ENCODE data around the gene PDLIM3. TPM values are rescaled to one million over a fixed set of nuclear protein-coding genes. Genes with fewer than 3 reads are reported as not detected.

The PDLIM3 gene
- total RNA-seq, 1 donor: 15.1 TPM

DNA sequence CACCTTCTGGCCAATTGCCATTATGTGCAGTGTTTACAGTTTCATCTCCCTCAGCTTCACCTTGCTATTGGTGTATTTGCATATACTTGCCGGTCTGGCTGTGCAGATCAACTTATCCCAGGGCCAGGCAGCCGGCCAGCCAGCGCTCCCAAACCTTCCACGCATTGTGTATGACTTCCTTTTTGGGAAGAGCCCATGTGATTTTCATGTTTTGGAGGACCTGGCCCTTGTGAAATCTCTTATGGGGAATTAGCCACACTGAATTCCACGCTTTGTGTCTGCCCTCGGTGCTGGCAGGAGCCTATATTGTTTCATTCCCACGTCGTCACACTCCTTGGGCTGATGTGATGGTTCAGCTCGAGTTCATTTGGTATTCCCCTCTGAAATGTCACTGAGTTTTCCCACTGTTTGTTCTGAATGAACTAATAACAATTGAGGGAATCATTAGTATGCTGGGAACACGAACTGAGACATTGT, 6.0 kb upstream of the PDLIM3 start:
- TF ChIP-seq, protein P1, sequence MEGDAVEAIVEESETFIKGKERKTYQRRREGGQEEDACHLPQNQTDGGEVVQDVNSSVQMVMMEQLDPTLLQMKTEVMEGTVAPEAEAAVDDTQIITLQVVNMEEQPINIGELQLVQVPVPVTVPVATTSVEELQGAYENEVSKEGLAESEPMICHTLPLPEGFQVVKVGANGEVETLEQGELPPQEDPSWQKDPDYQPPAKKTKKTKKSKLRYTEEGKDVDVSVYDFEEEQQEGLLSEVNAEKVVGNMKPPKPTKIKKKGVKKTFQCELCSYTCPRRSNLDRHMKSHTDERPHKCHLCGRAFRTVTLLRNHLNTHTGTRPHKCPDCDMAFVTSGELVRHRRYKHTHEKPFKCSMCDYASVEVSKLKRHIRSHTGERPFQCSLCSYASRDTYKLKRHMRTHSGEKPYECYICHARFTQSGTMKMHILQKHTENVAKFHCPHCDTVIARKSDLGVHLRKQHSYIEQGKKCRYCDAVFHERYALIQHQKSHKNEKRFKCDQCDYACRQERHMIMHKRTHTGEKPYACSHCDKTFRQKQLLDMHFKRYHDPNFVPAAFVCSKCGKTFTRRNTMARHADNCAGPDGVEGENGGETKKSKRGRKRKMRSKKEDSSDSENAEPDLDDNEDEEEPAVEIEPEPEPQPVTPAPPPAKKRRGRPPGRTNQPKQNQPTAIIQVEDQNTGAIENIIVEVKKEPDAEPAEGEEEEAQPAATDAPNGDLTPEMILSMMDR (IDR thresholded peaks at IDR 0.05; ENCODE audit: insufficient read depth, low read depth, low read length): no peak
- no peak overlapping the region for H3K4me3 ChIP-seq (ENCODE audit: low read depth, low read length)
- DNase-seq (ENCODE audit: low read depth): no peak

DNA sequence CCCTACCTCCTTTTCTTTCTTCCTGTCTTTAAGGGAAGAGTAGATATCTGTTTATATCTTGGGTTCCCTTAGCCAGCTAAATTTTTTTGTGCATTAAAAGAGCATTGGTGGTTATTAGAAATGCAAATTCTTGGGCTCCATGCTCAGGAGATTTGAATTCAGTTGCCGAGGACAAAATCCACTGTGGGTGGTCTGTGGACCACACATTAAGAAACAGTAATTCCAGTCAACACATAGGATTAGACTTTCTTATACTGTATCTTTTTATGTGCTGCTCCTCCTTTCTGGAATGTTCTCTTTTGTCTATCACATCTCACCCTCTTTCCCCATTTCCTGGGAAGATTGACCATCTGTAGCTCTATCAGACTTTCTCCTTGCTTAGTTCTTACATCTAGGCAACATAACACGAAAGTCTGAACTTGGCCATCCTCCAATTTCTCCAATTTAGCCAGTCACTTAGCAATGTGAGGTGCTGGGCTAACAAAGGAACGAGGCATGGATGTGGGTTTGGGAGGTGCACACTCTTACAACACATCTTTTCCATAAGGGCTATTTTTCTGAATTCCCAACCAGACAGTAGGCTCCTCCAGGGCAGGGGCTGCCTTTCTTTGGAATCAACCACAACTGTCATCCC, 5.3 kb upstream of the PDLIM3 start:
- no peak overlapping the region for H3K4me3 ChIP-seq (ENCODE audit: low read depth, low read length)
- TF ChIP-seq, protein P1 (IDR thresholded peaks at IDR 0.05; ENCODE audit: insufficient read depth, low read depth, low read length): no peak
- no peak for DNase-seq (ENCODE audit: low read depth)

DNA sequence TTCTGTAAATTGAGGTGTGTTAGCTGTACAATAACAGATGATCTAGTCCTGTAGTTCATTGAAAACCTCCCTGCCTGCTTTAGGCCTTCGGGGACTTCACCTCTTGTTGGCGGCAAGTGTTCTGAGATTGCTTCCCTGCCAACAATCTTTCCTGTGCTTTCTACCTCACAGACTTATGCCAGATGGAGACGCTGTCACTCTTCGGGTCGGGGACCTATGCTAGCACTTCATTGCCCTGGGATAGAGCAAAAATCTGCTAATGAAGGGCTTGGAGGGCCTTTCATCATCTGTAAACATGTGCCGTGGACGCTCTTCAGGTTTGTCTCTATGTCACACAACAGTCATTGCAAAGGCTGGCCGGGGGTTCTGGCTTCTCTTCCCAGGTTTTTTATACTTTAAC, 4.7 kb upstream of the PDLIM3 start:
- DNase-seq (ENCODE audit: low read depth): no peak
- TF ChIP-seq, protein P1 (IDR thresholded peaks at IDR 0.05; ENCODE audit: insufficient read depth, low read depth, low read length): no peak
- no peak overlapping the region for H3K4me3 ChIP-seq (ENCODE audit: low read depth, low read length)

DNA sequence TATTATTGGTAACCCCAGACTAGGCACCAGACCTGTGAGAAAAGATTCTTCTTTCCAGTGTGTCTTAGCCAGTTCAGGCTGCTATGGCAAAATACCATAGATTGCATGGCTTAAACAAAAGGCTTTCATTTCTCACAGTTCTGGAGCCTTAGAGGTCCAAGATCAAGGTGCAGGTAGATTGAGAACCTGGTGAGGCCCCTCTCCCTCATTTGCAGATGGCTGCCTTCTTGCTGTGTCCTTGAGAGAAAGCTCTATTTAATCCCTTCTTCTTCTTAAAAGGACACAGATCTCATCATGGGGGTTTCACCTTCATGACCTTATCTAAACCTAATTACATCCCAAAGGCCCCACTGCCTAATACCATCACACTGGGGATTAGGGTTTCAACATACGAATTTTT, 3.5 kb upstream of the PDLIM3 start:
- DNase-seq (ENCODE audit: low read depth): no peak

DNA sequence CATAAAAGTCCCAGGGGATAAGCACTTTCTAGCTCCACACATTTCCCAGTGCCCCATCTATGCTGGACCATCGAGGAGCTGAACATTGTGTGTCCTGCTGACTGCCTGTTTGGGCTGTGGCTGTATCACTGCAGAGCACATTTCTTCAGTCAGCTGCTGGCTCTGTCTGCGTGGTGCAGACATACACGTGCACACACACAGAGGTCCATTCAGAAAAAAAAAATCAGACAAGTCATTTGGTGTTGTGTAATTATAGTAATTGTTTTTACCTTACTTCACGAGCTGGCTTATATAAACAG, 1.1 kb upstream of the PDLIM3 start:
- peak overlapping the region; percentile 77 for H3K4me3 ChIP-seq (ENCODE audit: low read depth, low read length)

More for the DNA sequence above, 3.5 kb upstream of the PDLIM3 start:
- TF ChIP-seq, protein P1 (IDR thresholded peaks at IDR 0.05; ENCODE audit: insufficient read depth, low read depth, low read length): no peak
- no peak overlapping the region for H3K4me3 ChIP-seq (ENCODE audit: low read depth, low read length)

DNA sequence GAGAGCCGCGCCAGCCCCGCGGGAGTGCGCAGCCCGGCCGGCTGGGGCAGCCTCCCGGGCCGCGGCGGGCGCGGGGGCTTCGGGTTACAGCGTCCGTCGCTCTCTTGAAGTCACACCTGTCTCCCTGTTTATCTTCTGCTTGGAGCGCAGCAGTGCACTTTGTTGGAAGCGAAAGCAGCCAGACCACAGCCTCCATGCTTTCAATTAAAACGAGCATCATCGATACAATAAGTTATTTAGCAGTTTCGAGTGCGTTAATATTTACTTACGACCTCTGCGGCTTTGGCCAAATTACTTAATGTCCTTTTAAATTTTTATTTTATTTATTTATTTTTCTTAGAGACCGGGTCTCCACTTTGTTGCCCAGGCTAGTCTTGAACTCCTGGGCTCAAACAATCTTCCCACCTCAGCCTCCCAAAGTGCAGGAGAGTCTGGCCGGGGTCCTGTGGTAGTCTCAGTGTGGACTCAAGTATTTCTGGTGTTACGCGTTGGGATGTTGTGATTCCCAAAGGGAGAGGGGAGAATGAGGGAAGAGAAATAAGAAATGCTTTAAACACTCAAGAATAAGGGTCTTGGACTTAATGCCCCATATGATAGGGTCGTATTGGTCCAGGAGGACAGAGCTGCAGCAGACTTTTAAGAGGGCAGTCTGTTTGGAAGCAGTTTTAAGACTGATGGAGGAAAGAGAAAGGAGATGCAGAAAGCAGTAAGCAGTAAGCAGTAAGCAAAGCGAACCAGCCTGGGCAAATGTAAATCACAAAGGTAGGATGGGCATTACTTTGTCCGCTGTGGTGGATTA, 504 bp upstream of the PDLIM3 start:
- DNase-seq (ENCODE audit: low read depth): no peak
- TF ChIP-seq, protein P1 (IDR thresholded peaks at IDR 0.05; ENCODE audit: insufficient read depth, low read depth, low read length): no peak
- H3K4me3 ChIP-seq (ENCODE audit: low read depth, low read length): peak overlapping the region; percentile 77

More for the DNA sequence above, 1.1 kb upstream of the PDLIM3 start:
- TF ChIP-seq, protein P1 (IDR thresholded peaks at IDR 0.05; ENCODE audit: insufficient read depth, low read depth, low read length): no peak
- peak; percentile 51 for DNase-seq (ENCODE audit: low read depth)

Data from fibroblast of villous mesenchyme (primary cell).